Esophagus squamous epithelium (tissue), 5 donors: ENCODE data around the gene GARNL3. TPM values are rescaled to one million over a fixed set of nuclear protein-coding genes. Genes with fewer than 3 reads are reported as not detected.
A peak's percentile ranks its signal among the peaks of the same experiment; 100 is the strongest.

Source experiments
- DNase-seq: peaks from one replicate; lab custom pipeline; 2025; lab: John Stamatoyannopoulos, UW
- H3K27ac ChIP-seq, 4 donors: fragments of 200-600 bp; sonication (generic); one replicate each; pipeline ENCODE4 v1.5.1; 2016 to 2019; ENCODE audit warnings: mild to moderate bottlenecking in 1 of 4
- H3K27me3 ChIP-seq, 4 donors: fragments of 200-600 bp; sonication (generic); 1 replicate in 3 of 4; 2 replicates in 1 of 4; pipeline versions ENCODE4 v1.5.1 to v1.6.0; 2017 to 2021; ENCODE audit warnings: antibody characterized with exemption in 1 of 4
- H3K36me3 ChIP-seq, 3 donors: fragments of 200-600 bp; sonication (generic); one replicate each; pipeline ENCODE4 v1.5.1; 2016 to 2019
- H3K4me1 ChIP-seq, 3 donors: fragments of 200-600 bp; sonication (generic); one replicate each; pipeline ENCODE4 v1.5.1; 2017 to 2019
- H3K4me3 ChIP-seq, 4 donors: fragments of 200-600 bp; sonication (generic); 1 replicate in 3 of 4; 2 replicates in 1 of 4; pipeline ENCODE4 v1.5.1; 2016 to 2019; ENCODE audit warnings: mild to moderate bottlenecking in 2 of 4, moderate library complexity in 1 of 4
- H3K9me3 ChIP-seq, 3 donors: fragments of 200-600 bp; sonication (generic); one replicate each; pipeline ENCODE4 v1.5.1; 2016 to 2019
- CTCF ChIP-seq, 6 experiments: fragments of 450-650 bp in 4 of 6; fragments of 200-600 bp in 2 of 6; sonication (generic) in 2 of 6; IDR thresholded peaks; one replicate each; pipeline ENCODE4 v1.5.1; 2016 to 2019; ENCODE audit warnings: antibody characterized with exemption in 6 of 6, mild to moderate bottlenecking in 4 of 6, moderate library complexity in 4 of 6
- POLR2A ChIP-seq, 4 donors: fragments of 450-650 bp; IDR thresholded peaks; one replicate each; pipeline ENCODE4 v1.6.1; 2017; ENCODE audit warnings: antibody characterized with exemption in 4 of 4, mild to moderate bottlenecking in 4 of 4, moderate library complexity in 3 of 4
- WGBS, 2 donors: methylation state at CpG; one replicate each; pipeline ENCODE4 v1.1.5; 2018; 5-methylcytosine and 5-hydroxymethylcytosine counted together
- intact Hi-C: fragments of 100-400 bp; cut with DNase I; formaldehyde crosslinking; loops from one replicate; pipeline ENCODE4 v1.15.0; 2022
- total RNA-seq, 4 donors: library from RNA; depleted of rRNA; stranded (reverse); fragments of >200 nt; gene quantifications; one replicate each; pipeline ENCODE4 v1.1.0, GENCODE V29; 2016
- donor health status: DM: yes; HTN: yes; CAD: no.

The GARNL3 gene
- total RNA-seq, 4 donors from 2014 or later: 1.1 to 22.9 (median 8.2) TPM

- Histone ChIP-seq H3K36me3 (no peaks in the 10 kb centered on the region), H3K9me3 (no peaks in the 10 kb centered on the region), H3K4me3 (no peak overlapping the region), H3K27ac (no peak overlapping the region), H3K27me3 (no peaks in the 10 kb centered on the region), H3K4me1 (peaks cover 0 to 17% (median 0%) of the 10 kb centered on the region in 3 donors)
- intact Hi-C loops: no loop called here
- TF ChIP-seq CTCF (IDR thresholded peaks at IDR 0.05) (no peak), POLR2A (IDR thresholded peaks at IDR 0.05) (no peak)
- 75 to 83% methylated on average over 5 of the region's 5 CpGs for whole genome bisulfite sequencing, 2 donors
- no peak for DNase-seq
Observed at GRCh38 chr9:127267793-127268525, 3.4 kb downstream of the GARNL3 start.

- H3K4me1 ChIP-seq: peaks cover 0 to 3% (median 0%) of the 10 kb centered on the region in 3 donors
- H3K27me3 ChIP-seq: no peaks in the 10 kb centered on the region
- intact Hi-C loops: no loop called here
- TF ChIP-seq CTCF (IDR thresholded peaks at IDR 0.05) (no peak), POLR2A (IDR thresholded peaks at IDR 0.05) (no peak)
- no peaks in the 10 kb centered on the region for H3K9me3 ChIP-seq
- 83 to 84% methylated on average over 1 of the region's 1 CpG for WGBS, 2 donors
- H3K36me3 ChIP-seq: no peaks in the 10 kb centered on the region
- no peak overlapping the region for H3K27ac ChIP-seq
- no peak for DNase-seq
- H3K4me3 ChIP-seq: no peak overlapping the region
Observed at GRCh38 chr9:127269449-127269848, 4.9 kb downstream of the GARNL3 start.

GRCh38 chr9:127273326-127273725 lies 8.8 kb downstream of the GARNL3 start:
- intact Hi-C loops: no loop called here
- DNase-seq: no peak

GRCh38 chr9:127277099-127277498 lies 12.5 kb downstream of the GARNL3 start:
- Histone ChIP-seq H3K27me3 (no peaks in the 10 kb centered on the region), H3K4me3 (no peak overlapping the region), H3K36me3 (no peaks in the 10 kb centered on the region), H3K27ac (peak overlapping the region in 3 of 4 donors; percentile 1 to 13 (median 6)), H3K4me1 (peaks cover 0 to 18% (median 0%) of the 10 kb centered on the region in 3 donors), H3K9me3 (no peaks in the 10 kb centered on the region)
- intact Hi-C loops: no loop called here
- 56 to 72% methylated on average over 2 of the region's 2 CpGs for WGBS, 2 donors
- no peak for DNase-seq
- no peak for TF ChIP-seq POLR2A (IDR thresholded peaks at IDR 0.05)
- TF ChIP-seq CTCF (IDR thresholded peaks at IDR 0.05): no peak

More at GRCh38 chr9:127273326-127273725, 8.8 kb downstream of the GARNL3 start:
- Histone ChIP-seq H3K4me1 (peaks cover 0 to 6% (median 0%) of the 10 kb centered on the region in 3 donors), H3K4me3 (no peak overlapping the region), H3K36me3 (no peaks in the 10 kb centered on the region), H3K27ac (no peak overlapping the region), H3K9me3 (no peaks in the 10 kb centered on the region), H3K27me3 (no peaks in the 10 kb centered on the region)
- no peak for TF ChIP-seq POLR2A (IDR thresholded peaks at IDR 0.05)
- no peak for TF ChIP-seq CTCF (IDR thresholded peaks at IDR 0.05)
- WGBS, 2 donors: 85% methylated on average over 3 of the region's 3 CpGs

- intact Hi-C loops: no loop called here
- TF ChIP-seq CTCF (IDR thresholded peaks at IDR 0.05) (no peak), POLR2A (IDR thresholded peaks at IDR 0.05) (no peak)
- no peak for DNase-seq
- Histone ChIP-seq H3K4me3 (no peak overlapping the region), H3K36me3 (no peaks in the 10 kb centered on the region), H3K27ac (no peak overlapping the region), H3K27me3 (no peaks in the 10 kb centered on the region), H3K9me3 (no peaks in the 10 kb centered on the region), H3K4me1 (peaks cover 0 to 18% (median 0%) of the 10 kb centered on the region in 3 donors)
- WGBS, 2 donors: 86 to 100% methylated on average over 1 of the region's 1 CpG
Observed at GRCh38 chr9:127277770-127278169, 13.2 kb downstream of the GARNL3 start.
